ENCODE data around the gene PTPRF.

DNA sequence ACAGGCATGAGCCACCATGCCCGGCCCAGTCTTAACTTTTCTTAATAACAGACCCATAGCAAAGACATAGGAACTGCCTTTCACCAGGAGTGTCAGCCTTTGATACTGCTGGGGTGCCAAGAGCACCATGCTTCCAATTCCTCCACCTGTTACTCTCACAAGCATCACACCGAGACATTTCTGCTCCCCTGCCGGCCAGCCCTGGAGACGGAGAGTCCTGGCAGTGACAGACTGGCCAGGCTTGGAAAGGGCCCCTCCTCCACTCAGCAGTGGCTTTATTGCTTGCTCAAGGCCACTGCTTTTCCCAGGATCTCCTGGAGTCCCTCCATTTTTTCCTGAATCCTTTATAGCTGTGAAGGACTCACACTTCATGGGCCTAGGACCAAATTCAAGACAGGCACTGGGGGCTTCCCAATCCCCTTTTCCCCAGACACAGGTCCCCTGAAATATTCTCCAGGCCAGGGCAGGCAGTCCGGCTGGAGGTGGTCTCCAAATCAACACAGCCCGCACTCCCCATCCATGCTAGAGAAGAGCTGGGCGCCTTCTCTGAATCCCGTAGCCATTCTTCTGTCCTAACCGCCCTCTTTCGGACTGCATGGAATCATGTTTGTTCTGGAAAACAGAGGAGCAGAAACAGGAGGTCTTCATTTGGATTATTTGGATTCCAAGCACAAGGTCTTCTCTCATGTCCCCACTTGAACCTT, 25.5 kb upstream of the PTPRF start:
- TF ChIP-seq, protein P1, sequence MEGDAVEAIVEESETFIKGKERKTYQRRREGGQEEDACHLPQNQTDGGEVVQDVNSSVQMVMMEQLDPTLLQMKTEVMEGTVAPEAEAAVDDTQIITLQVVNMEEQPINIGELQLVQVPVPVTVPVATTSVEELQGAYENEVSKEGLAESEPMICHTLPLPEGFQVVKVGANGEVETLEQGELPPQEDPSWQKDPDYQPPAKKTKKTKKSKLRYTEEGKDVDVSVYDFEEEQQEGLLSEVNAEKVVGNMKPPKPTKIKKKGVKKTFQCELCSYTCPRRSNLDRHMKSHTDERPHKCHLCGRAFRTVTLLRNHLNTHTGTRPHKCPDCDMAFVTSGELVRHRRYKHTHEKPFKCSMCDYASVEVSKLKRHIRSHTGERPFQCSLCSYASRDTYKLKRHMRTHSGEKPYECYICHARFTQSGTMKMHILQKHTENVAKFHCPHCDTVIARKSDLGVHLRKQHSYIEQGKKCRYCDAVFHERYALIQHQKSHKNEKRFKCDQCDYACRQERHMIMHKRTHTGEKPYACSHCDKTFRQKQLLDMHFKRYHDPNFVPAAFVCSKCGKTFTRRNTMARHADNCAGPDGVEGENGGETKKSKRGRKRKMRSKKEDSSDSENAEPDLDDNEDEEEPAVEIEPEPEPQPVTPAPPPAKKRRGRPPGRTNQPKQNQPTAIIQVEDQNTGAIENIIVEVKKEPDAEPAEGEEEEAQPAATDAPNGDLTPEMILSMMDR (IDR thresholded peaks at IDR 0.05; ENCODE audit: low read depth, low read length), result no peak
- no peak for TF ChIP-seq POLR2A (IDR thresholded peaks at IDR 0.05; ENCODE audit: extremely low read depth, insufficient read length)
